ENCODE data around the gene PIKFYVE. TPM values are rescaled to one million over a fixed set of nuclear protein-coding genes. Genes with fewer than 3 reads are reported as not detected.

The PIKFYVE gene
- total RNA-seq, 1 experiment from 2014 or later = 27.2 TPM

GRCh38 chr2:208280933-208281332 lies 14.9 kb downstream of the PIKFYVE start:
- Histone ChIP-seq H4K8ac (replicated peaks; ENCODE audit: insufficient read length, low read depth, low read length) (no peak overlapping the region), H3K9me3 (ENCODE audit: control insufficient read depth, low read depth, low read length) (no peaks in the 10 kb centered on the region), H3T11ph (ENCODE audit: low read length) (no peak overlapping the region), H2BK120ac (ENCODE audit: low read depth, low read length, poor library complexity, severe bottlenecking) (no peak overlapping the region), H3K27me3 (ENCODE audit: insufficient read depth, low read length) (no peaks in the 10 kb centered on the region), H2BK20ac (ENCODE audit: low read depth, low read length, poor library complexity, severe bottlenecking) (no peak overlapping the region), H4K20me1 (ENCODE audit: control insufficient read depth, insufficient read depth, insufficient read length) (no peaks in the 10 kb centered on the region), H3K27ac (ENCODE audit: insufficient read length, low read depth, low read length) (no peak overlapping the region), H4K5ac (ENCODE audit: insufficient read length, low read depth, low read length) (no peak overlapping the region), H4K91ac (ENCODE audit: insufficient read length, low read depth, low read length) (no peak overlapping the region), H3K79me2 (ENCODE audit: insufficient read depth, low read length) (no peaks in the 10 kb centered on the region), H3K23me2 (ENCODE audit: insufficient read length, low read depth, low read length, poor library complexity, severe bottlenecking) (no peaks in the 10 kb centered on the region), H2AK5ac (ENCODE audit: insufficient read length, low read length) (no peak overlapping the region), H3K4me1 (ENCODE audit: insufficient read depth, low read length) (no peaks in the 10 kb centered on the region), H3K9ac (ENCODE audit: extremely low read depth, insufficient read length, low read length) (no peak overlapping the region), H3K23ac (ENCODE audit: insufficient read length, low read depth, low read length) (no peak overlapping the region), H3K14ac (ENCODE audit: insufficient read depth, low read length) (no peak overlapping the region), H2AFZ (ENCODE audit: low read length) (no peak overlapping the region), H3K79me1 (ENCODE audit: insufficient read depth, low read depth, low read length, poor library complexity, severe bottlenecking) (peaks cover 4% of the 10 kb centered on the region), H2BK12ac (ENCODE audit: insufficient read length, low read depth, low read length) (no peak overlapping the region), H2BK5ac (ENCODE audit: insufficient read length, low read length) (no peak overlapping the region), H3K18ac (ENCODE audit: insufficient read length, low read depth, low read length) (no peak overlapping the region), H3K4me2 (ENCODE audit: insufficient read depth, insufficient read length, low read length) (no peak overlapping the region), H3K56ac (ENCODE audit: insufficient read length, low read depth, low read length) (no peak overlapping the region), H2BK15ac (ENCODE audit: low read depth, low read length) (no peak overlapping the region), H3K4ac (ENCODE audit: low read depth, low read length) (no peak overlapping the region)
- no peak for DNase-seq
- TF ChIP-seq, protein P1, sequence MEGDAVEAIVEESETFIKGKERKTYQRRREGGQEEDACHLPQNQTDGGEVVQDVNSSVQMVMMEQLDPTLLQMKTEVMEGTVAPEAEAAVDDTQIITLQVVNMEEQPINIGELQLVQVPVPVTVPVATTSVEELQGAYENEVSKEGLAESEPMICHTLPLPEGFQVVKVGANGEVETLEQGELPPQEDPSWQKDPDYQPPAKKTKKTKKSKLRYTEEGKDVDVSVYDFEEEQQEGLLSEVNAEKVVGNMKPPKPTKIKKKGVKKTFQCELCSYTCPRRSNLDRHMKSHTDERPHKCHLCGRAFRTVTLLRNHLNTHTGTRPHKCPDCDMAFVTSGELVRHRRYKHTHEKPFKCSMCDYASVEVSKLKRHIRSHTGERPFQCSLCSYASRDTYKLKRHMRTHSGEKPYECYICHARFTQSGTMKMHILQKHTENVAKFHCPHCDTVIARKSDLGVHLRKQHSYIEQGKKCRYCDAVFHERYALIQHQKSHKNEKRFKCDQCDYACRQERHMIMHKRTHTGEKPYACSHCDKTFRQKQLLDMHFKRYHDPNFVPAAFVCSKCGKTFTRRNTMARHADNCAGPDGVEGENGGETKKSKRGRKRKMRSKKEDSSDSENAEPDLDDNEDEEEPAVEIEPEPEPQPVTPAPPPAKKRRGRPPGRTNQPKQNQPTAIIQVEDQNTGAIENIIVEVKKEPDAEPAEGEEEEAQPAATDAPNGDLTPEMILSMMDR (conservative IDR thresholded peaks at IDR 0.05) = no peak
- WGBS (ENCODE audit: extremely low coverage, insufficient read length, low lambda C conversion rate) = no CpG with 5 or more reads among the region's 3 CpGs
- Mint-ChIP-seq H3K4me1 (no peaks in the 10 kb centered on the region), H3K36me3 (ENCODE audit: insufficient read depth in 1 of 3, low read depth in 3 of 3) (peaks cover 40 to 82% (median 76%) of the 10 kb centered on the region in 3 experiments), H3K27ac (no peak overlapping the region), H3K27me3 (ENCODE audit: low read depth) (no peaks in the 10 kb centered on the region), H3K4me3 (no peak overlapping the region), H3K9me3 (no peaks in the 10 kb centered on the region)
